OCI-LY1 (cell line): ENCODE measurements around the gene BLACAT1.

Experiments
- H2AFZ ChIP-seq: fragments of 200-600 bp; sonication (generic), shearing (Covaris generic); 2 replicates; pipeline ENCODE4 v1.6.0; 2014; ENCODE audit warnings: antibody characterized with exemption, mild to moderate bottlenecking, low read length
- H3F3A ChIP-seq: fragments of 200-600 bp; sonication (generic), shearing (Covaris generic); 2 replicates; pipeline ENCODE4 v1.6.0; 2014; ENCODE audit warnings: mild to moderate bottlenecking, antibody characterized with exemption, low read length, moderate library complexity; ENCODE audit not compliant: insufficient read depth
- H3K27ac ChIP-seq: fragments of 200-600 bp; sonication (generic); 2 replicates; pipeline ENCODE4 v1.5.1; 2014; ENCODE audit warnings: low read length, mixed run types, mild to moderate bottlenecking, low read depth; ENCODE audit not compliant: poor library complexity, severe bottlenecking
- H3K27me3 ChIP-seq: fragments of 200-600 bp; sonication (generic); 2 replicates; pipeline ENCODE4 v1.6.0; 2014; ENCODE audit warnings: antibody characterized with exemption, mild to moderate bottlenecking, low read length, moderate library complexity; ENCODE audit not compliant: insufficient read depth
- H3K36me3 ChIP-seq: fragments of 200-600 bp; sonication (generic); 2 replicates; pipeline ENCODE4 v1.6.1; 2014; ENCODE audit warnings: mild to moderate bottlenecking, antibody characterized with exemption, low read length, moderate library complexity, mixed read lengths; ENCODE audit not compliant: insufficient read depth
- H3K4me1 ChIP-seq: fragments of 200-600 bp; sonication (generic); 2 replicates; pipeline ENCODE4 v1.5.1; 2014; ENCODE audit warnings: mild to moderate bottlenecking, low read length, moderate library complexity; ENCODE audit not compliant: insufficient read depth, severe bottlenecking
- H3K4me2 ChIP-seq: fragments of 200-600 bp; sonication (generic), shearing (Covaris generic); 2 replicates; pipeline ENCODE4 v1.6.1; 2014; ENCODE audit warnings: low read length
- H3K4me3 ChIP-seq: fragments of 200-600 bp; sonication (generic); 2 replicates; pipeline ENCODE4 v1.5.1; 2014; ENCODE audit warnings: low read length, low read depth, mild to moderate bottlenecking, mixed read lengths; ENCODE audit not compliant: poor library complexity, severe bottlenecking
- H3K79me2 ChIP-seq: fragments of 200-600 bp; shearing (Covaris generic); 2 replicates; pipeline ENCODE4 v1.6.1; 2016; ENCODE audit warnings: mixed run types, low read length, mixed read lengths; ENCODE audit not compliant: insufficient read depth
- H3K9ac ChIP-seq: fragments of 200-600 bp; sonication (generic), shearing (Covaris generic); 2 replicates; pipeline ENCODE4 v1.6.1; 2014; ENCODE audit warnings: mild to moderate bottlenecking, low read length, mixed read lengths
- H3K9me2 ChIP-seq: fragments of 200-600 bp; sonication (generic), shearing (Covaris generic); 2 replicates; pipeline ENCODE4 v1.6.1; 2014; ENCODE audit warnings: low read depth, mild to moderate bottlenecking, low read length, mixed read lengths
- H3K9me3 ChIP-seq: fragments of 200-600 bp; shearing (Covaris generic); 2 replicates; pipeline ENCODE4 v1.6.1; 2014; ENCODE audit warnings: low read length, mixed read lengths
- H4K20me1 ChIP-seq: fragments of 200-600 bp; sonication (generic), shearing (Covaris generic); 2 replicates; pipeline ENCODE4 v1.6.0; 2016; ENCODE audit warnings: mild to moderate bottlenecking, low read length; ENCODE audit not compliant: insufficient read depth
- CTCF ChIP-seq: fragments of 200-600 bp; sonication (generic), shearing (Covaris generic); IDR thresholded peaks from 2 replicates; pipeline ENCODE4 v1.5.1; 2017; ENCODE audit warnings: mild to moderate bottlenecking, antibody characterized with exemption, low read length, moderate library complexity, mixed read lengths
- EZH2 ChIP-seq: fragments of 200-600 bp; sonication (generic), shearing (Covaris generic); IDR thresholded peaks from 2 replicates; pipeline ENCODE4 v1.8.0; 2017; ENCODE audit warnings: borderline replicate concordance, mixed run types, mild to moderate bottlenecking, antibody characterized with exemption, low read length, moderate library complexity, mixed read lengths

BLACAT1 gene

GRCh38 chr1:205499789-205500188 lies 43.9 kb upstream of the BLACAT1 start:
- H3K27me3 ChIP-seq = peaks cover 3% of the 10 kb centered on the region; the same call in 1 of the 2 replicates
- no peaks in the 10 kb centered on the region for H3K9me3 ChIP-seq
- no peak overlapping the region for H3K27ac ChIP-seq
- no peak overlapping the region for H3K4me2 ChIP-seq
- no peaks in the 10 kb centered on the region for H4K20me1 ChIP-seq
- H3K9me2 ChIP-seq = no peaks in the 10 kb centered on the region
- no peaks in the 10 kb centered on the region for H3K36me3 ChIP-seq
- H3K79me2 ChIP-seq = no peaks in the 10 kb centered on the region
- H3F3A ChIP-seq = no peaks in the 10 kb centered on the region
- H3K4me1 ChIP-seq = peaks cover 3% of the 10 kb centered on the region
- no peak overlapping the region for H3K9ac ChIP-seq
- H2AFZ ChIP-seq = no peak overlapping the region
- TF ChIP-seq EZH2 (no peak), CTCF (no peak)
- no peak overlapping the region for H3K4me3 ChIP-seq

GRCh38 chr1:205497351-205497750 lies 41.5 kb upstream of the BLACAT1 start:
- H3K36me3 ChIP-seq = no peaks in the 10 kb centered on the region
- H3K9me2 ChIP-seq = no peaks in the 10 kb centered on the region
- H3K27ac ChIP-seq = no peak overlapping the region
- H2AFZ ChIP-seq = no peak overlapping the region
- TF ChIP-seq EZH2 = no peak
- TF ChIP-seq CTCF = no peak
- H3K9ac ChIP-seq = no peak overlapping the region
- H3K27me3 ChIP-seq = peaks cover 3% of the 10 kb centered on the region; the same call in 1 of the 2 replicates
- H3K4me1 ChIP-seq = no peaks in the 10 kb centered on the region
- no peaks in the 10 kb centered on the region for H3K9me3 ChIP-seq
- no peak overlapping the region for H3K4me3 ChIP-seq
- no peaks in the 10 kb centered on the region for H3F3A ChIP-seq
- H3K4me2 ChIP-seq = no peak overlapping the region
- no peaks in the 10 kb centered on the region for H3K79me2 ChIP-seq
- no peaks in the 10 kb centered on the region for H4K20me1 ChIP-seq

- no peak for TF ChIP-seq CTCF
- no peak for TF ChIP-seq EZH2
- Histone ChIP-seq H3K9me3 (no peaks in the 10 kb centered on the region), H3K27me3 (peaks cover 3% of the 10 kb centered on the region; the same call in 1 of the 2 replicates), H4K20me1 (no peaks in the 10 kb centered on the region), H3K36me3 (no peaks in the 10 kb centered on the region), H3K4me2 (no peak overlapping the region), H2AFZ (no peak overlapping the region), H3F3A (no peaks in the 10 kb centered on the region), H3K4me3 (no peak overlapping the region), H3K9ac (no peak overlapping the region), H3K4me1 (no peaks in the 10 kb centered on the region), H3K79me2 (no peaks in the 10 kb centered on the region), H3K27ac (no peak overlapping the region), H3K9me2 (no peaks in the 10 kb centered on the region)
Observed at GRCh38 chr1:205496661-205497060, 40.8 kb upstream of the BLACAT1 start.
